WTC11 (cell line): ENCODE results near the gene SLC25A44. TPM values are rescaled to one million over a fixed set of nuclear protein-coding genes. Genes with fewer than 3 reads are reported as not detected.

ENCODE experiments used
- ATAC-seq: fragments of 200-7000 bp; cut with Tn5 transposase; 2 replicates; pipeline ENCODE4 v1.10.0; 2021; ENCODE audit warnings: mild to moderate bottlenecking, moderate library complexity
- CTCF ChIA-PET: fragments of 300-600 bp; sonication (Branson Sonifier 250); formaldehyde crosslinking; loops from one replicate; lab custom pipeline; 2021; ENCODE audit warnings: antibody characterized with exemption; lab: Charles Lee
- POLR2A ChIA-PET: fragments of 350-600 bp; sonication (Branson Sonifier 250); formaldehyde crosslinking; loops from one replicate; lab custom pipeline; 2021; ENCODE audit warnings: antibody characterized with exemption; lab: Charles Lee
- DNase-seq: peaks from one replicate; pipeline ENCODE4 v3.0.0; 2021; ENCODE audit warnings: low spot score
- H3K27ac Mint-ChIP-seq: 2 replicates; pipeline ENCODE4 v1.8.0; 2021; ENCODE audit warnings: mixed read lengths
- H3K27me3 Mint-ChIP-seq: 2 replicates; pipeline ENCODE4 v1.8.0; 2021; ENCODE audit warnings: low read depth, mild to moderate bottlenecking, moderate library complexity, mixed read lengths
- H3K36me3 Mint-ChIP-seq: 2 replicates; pipeline ENCODE4 v1.8.0; 2021; ENCODE audit warnings: mixed read lengths
- H3K4me1 Mint-ChIP-seq: 2 replicates; pipeline ENCODE4 v1.8.0; 2022; ENCODE audit warnings: mixed read lengths
- H3K4me3 Mint-ChIP-seq: 2 replicates; pipeline ENCODE4 v1.8.0; 2021; ENCODE audit warnings: mild to moderate bottlenecking, moderate library complexity, mixed read lengths
- H3K9me3 Mint-ChIP-seq: 2 replicates; pipeline ENCODE4 v1.8.0; 2021; ENCODE audit warnings: mixed read lengths
- CREM ChIP-seq: sonication (generic); formaldehyde crosslinking; IDR thresholded peaks from 2 replicates; pipeline ENCODE4 v1.8.1; 2022; ENCODE audit warnings: mild to moderate bottlenecking, missing genetic modification reagents, moderate library complexity
- ELF4 ChIP-seq: sonication (generic); formaldehyde crosslinking; IDR thresholded peaks from 2 replicates; pipeline ENCODE4 v1.8.1; 2022; ENCODE audit warnings: low read depth, mild to moderate bottlenecking, moderate library complexity, missing genetic modification reagents
- EMX1 ChIP-seq: fragments of 250-450 bp; sonication (Bioruptor Pico); IDR thresholded peaks from 2 replicates; pipeline ENCODE4 v1.8.0; 2021; ENCODE audit warnings: mild to moderate bottlenecking
- ETV6 ChIP-seq: sonication (generic); formaldehyde crosslinking; IDR thresholded peaks from 2 replicates; pipeline ENCODE4 v1.8.1; 2022; ENCODE audit warnings: mild to moderate bottlenecking, missing genetic modification reagents
- FOXP1 ChIP-seq: sonication (generic); formaldehyde crosslinking; IDR thresholded peaks from 2 replicates; pipeline ENCODE4 v1.8.0; 2022; ENCODE audit warnings: missing genetic modification reagents, mild to moderate bottlenecking, moderate library complexity, borderline replicate concordance
- GRHL2 ChIP-seq: fragments of 250-450 bp; sonication (Bioruptor Pico); IDR thresholded peaks from 2 replicates; pipeline ENCODE4 v1.8.0; 2022; ENCODE audit warnings: mild to moderate bottlenecking, moderate library complexity; ENCODE audit not compliant: insufficient replicate concordance, severe bottlenecking
- GTF2I ChIP-seq: fragments of 250-450 bp; sonication (Bioruptor Pico); conservative IDR thresholded peaks from 2 replicates; pipeline ENCODE4 v1.4.0; 2021; ENCODE audit warnings: mild to moderate bottlenecking
- JAZF1 ChIP-seq: fragments of 250-450 bp; sonication (Bioruptor Pico); IDR thresholded peaks from 2 replicates; pipeline ENCODE4 v1.9.0; 2021; ENCODE audit warnings: moderate library complexity, mild to moderate bottlenecking, inconsistent platforms
- MXD4 ChIP-seq: fragments of 250-450 bp; sonication (Bioruptor Pico); IDR thresholded peaks from 2 replicates; pipeline ENCODE4 v1.8.0; 2021; ENCODE audit warnings: mild to moderate bottlenecking, moderate library complexity, borderline replicate concordance
- PRRX2 ChIP-seq: fragments of 250-450 bp; sonication (Bioruptor Pico); IDR thresholded peaks from 2 replicates; pipeline ENCODE4 v1.8.0; 2021; ENCODE audit warnings: mild to moderate bottlenecking
- RORB ChIP-seq: fragments of 250-450 bp; sonication (Bioruptor Pico); IDR thresholded peaks from 2 replicates; pipeline ENCODE4 v1.9.0; 2021; ENCODE audit warnings: mild to moderate bottlenecking
- TCF7 ChIP-seq: sonication (generic); formaldehyde crosslinking; IDR thresholded peaks from 2 replicates; pipeline ENCODE4 v1.8.0; 2022; ENCODE audit warnings: mild to moderate bottlenecking, low read depth, missing genetic modification reagents, moderate library complexity
- TEAD1 ChIP-seq: sonication (generic); formaldehyde crosslinking; IDR thresholded peaks from 2 replicates; pipeline ENCODE4 v1.8.0; 2022; ENCODE audit warnings: mild to moderate bottlenecking, missing genetic modification reagents
- TP53 ChIP-seq: sonication (generic); formaldehyde crosslinking; IDR thresholded peaks from 2 replicates; pipeline ENCODE4 v1.8.1; 2023; ENCODE audit warnings: mild to moderate bottlenecking, missing genetic modification reagents
- ZNF121 ChIP-seq: sonication (generic); formaldehyde crosslinking; IDR thresholded peaks from 2 replicates; pipeline ENCODE4 v1.8.0; 2023; ENCODE audit warnings: missing genetic modification reagents
- ZNF138 ChIP-seq: sonication (generic); formaldehyde crosslinking; conservative IDR thresholded peaks from 2 replicates; pipeline ENCODE4 v1.8.1; 2022; ENCODE audit warnings: mild to moderate bottlenecking, moderate library complexity, missing genetic modification reagents
- ZNF232 ChIP-seq: sonication (generic); formaldehyde crosslinking; IDR thresholded peaks from 2 replicates; pipeline ENCODE4 v1.8.0; 2022; ENCODE audit warnings: mild to moderate bottlenecking, missing genetic modification reagents
- ZNF317 ChIP-seq: sonication (generic); formaldehyde crosslinking; IDR thresholded peaks from 2 replicates; pipeline ENCODE4 v1.8.1; 2023; ENCODE audit warnings: low read depth, mild to moderate bottlenecking, moderate library complexity, missing genetic modification reagents, borderline replicate concordance
- total RNA-seq: library from RNA; stranded (reverse); gene quantifications from 3 replicates; pipeline ENCODE4 v1.2.3, GENCODE V29; 2021
- TF ChIP-seq, protein P1 (sequence below): sonication (generic); formaldehyde crosslinking; IDR thresholded peaks from 2 replicates; pipeline ENCODE4 v1.8.0; 2023; ENCODE audit warnings: mild to moderate bottlenecking, missing genetic modification reagents
- TF ChIP-seq, protein P2 (sequence below): sonication (generic); formaldehyde crosslinking; IDR thresholded peaks from 2 replicates; pipeline ENCODE4 v1.8.1; 2023; ENCODE audit warnings: mild to moderate bottlenecking, missing genetic modification reagents
- TF ChIP-seq, protein P3 (sequence below): fragments of 250-450 bp; sonication (Bioruptor Pico); IDR thresholded peaks from 2 replicates; pipeline ENCODE4 v1.9.0; 2021; ENCODE audit warnings: mild to moderate bottlenecking

Gene SLC25A44
- total RNA-seq, 1 experiment from 2014 or later: 29.1 TPM

DNA sequence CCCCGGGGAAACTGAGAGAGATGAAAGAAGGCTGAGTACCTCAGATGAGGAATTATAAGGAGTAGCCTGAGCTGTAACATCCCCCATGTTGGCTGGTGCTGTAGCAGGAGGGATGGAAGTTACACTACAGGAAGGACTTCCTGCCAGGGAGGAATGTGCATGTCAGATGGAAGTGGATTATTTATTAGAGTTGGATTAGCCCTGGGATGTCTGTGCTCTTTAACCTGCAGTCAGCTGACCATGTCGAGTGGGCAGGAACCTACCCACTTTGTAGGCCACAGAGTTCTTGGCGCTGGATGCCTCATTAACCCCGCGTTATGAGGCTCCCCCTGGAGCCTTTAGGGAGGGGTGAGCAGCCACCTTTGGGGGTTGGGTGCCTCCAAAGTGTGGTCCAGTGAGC, 41.3 kb upstream of the SLC25A44 start:
- no peaks in the 10 kb centered on the region for H3K36me3 Mint-ChIP-seq
- no peaks in the 10 kb centered on the region for H3K27me3 Mint-ChIP-seq
- H3K9me3 Mint-ChIP-seq: no peaks in the 10 kb centered on the region
- POLR2A ChIA-PET: no interaction called here
- CTCF ChIA-PET: interaction anchor here (2.4 to 4.9 kb wide), 2 partner anchors 12 to 72 kb away, joined by 22 to 41 read pairs; no protein-coding TSS in a partner anchor
- no peak for ATAC-seq
- H3K27ac Mint-ChIP-seq: no peak overlapping the region
- DNase-seq: no peak
- peaks cover 73% of the 10 kb centered on the region for H3K4me1 Mint-ChIP-seq
- no peak overlapping the region for H3K4me3 Mint-ChIP-seq
- TF ChIP-seq TP53 (CRISPR knock-in tag): no peak
- TF ChIP-seq, protein P1, sequence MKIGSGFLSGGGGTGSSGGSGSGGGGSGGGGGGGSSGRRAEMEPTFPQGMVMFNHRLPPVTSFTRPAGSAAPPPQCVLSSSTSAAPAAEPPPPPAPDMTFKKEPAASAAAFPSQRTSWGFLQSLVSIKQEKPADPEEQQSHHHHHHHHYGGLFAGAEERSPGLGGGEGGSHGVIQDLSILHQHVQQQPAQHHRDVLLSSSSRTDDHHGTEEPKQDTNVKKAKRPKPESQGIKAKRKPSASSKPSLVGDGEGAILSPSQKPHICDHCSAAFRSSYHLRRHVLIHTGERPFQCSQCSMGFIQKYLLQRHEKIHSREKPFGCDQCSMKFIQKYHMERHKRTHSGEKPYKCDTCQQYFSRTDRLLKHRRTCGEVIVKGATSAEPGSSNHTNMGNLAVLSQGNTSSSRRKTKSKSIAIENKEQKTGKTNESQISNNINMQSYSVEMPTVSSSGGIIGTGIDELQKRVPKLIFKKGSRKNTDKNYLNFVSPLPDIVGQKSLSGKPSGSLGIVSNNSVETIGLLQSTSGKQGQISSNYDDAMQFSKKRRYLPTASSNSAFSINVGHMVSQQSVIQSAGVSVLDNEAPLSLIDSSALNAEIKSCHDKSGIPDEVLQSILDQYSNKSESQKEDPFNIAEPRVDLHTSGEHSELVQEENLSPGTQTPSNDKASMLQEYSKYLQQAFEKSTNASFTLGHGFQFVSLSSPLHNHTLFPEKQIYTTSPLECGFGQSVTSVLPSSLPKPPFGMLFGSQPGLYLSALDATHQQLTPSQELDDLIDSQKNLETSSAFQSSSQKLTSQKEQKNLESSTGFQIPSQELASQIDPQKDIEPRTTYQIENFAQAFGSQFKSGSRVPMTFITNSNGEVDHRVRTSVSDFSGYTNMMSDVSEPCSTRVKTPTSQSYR (CRISPR knock-in tag): no peak
- TF ChIP-seq, protein P2, sequence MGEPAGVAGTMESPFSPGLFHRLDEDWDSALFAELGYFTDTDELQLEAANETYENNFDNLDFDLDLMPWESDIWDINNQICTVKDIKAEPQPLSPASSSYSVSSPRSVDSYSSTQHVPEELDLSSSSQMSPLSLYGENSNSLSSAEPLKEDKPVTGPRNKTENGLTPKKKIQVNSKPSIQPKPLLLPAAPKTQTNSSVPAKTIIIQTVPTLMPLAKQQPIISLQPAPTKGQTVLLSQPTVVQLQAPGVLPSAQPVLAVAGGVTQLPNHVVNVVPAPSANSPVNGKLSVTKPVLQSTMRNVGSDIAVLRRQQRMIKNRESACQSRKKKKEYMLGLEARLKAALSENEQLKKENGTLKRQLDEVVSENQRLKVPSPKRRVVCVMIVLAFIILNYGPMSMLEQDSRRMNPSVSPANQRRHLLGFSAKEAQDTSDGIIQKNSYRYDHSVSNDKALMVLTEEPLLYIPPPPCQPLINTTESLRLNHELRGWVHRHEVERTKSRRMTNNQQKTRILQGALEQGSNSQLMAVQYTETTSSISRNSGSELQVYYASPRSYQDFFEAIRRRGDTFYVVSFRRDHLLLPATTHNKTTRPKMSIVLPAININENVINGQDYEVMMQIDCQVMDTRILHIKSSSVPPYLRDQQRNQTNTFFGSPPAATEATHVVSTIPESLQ: no peak
- TF ChIP-seq TEAD1 (CRISPR knock-in tag): no peak
- no peak for TF ChIP-seq FOXP1 (CRISPR knock-in tag)
- TF ChIP-seq, protein P3, sequence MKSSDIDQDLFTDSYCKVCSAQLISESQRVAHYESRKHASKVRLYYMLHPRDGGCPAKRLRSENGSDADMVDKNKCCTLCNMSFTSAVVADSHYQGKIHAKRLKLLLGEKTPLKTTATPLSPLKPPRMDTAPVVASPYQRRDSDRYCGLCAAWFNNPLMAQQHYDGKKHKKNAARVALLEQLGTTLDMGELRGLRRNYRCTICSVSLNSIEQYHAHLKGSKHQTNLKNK (CRISPR knock-in tag): no peak
- TF ChIP-seq EMX1 (CRISPR knock-in tag): no peak
- TF ChIP-seq ETV6 (CRISPR knock-in tag): no peak
- TF ChIP-seq GRHL2 (CRISPR knock-in tag): no peak
- TF ChIP-seq ZNF121 (CRISPR knock-in tag): no peak
- TF ChIP-seq, all 79 proteins: peak for 0

- Mint-ChIP-seq H3K9me3 (no peaks in the 10 kb centered on the region), H3K36me3 (no peaks in the 10 kb centered on the region), H3K27ac (peak within 1 kb of the TSS; percentile 65; the same call in 1 of the 2 replicates), H3K4me1 (peaks cover 66% of the 10 kb centered on the region), H3K4me3 (no peak within 1 kb of the TSS), H3K27me3 (no peaks in the 10 kb centered on the region)
- ChIA-PET POLR2A (no interaction called here), CTCF (interaction anchor here (1.0 to 4.9 kb wide), 5 partner anchors 13 to 72 kb away, joined by 3 to 41 read pairs (median 5); partner anchors contain the start of gene SLC25A44)
- TF ChIP-seq ELF4 (CRISPR knock-in tag): no peak
- no peak for TF ChIP-seq RORB (CRISPR knock-in tag)
- no peak for TF ChIP-seq PRRX2 (CRISPR knock-in tag)
- TF ChIP-seq JAZF1 (CRISPR knock-in tag): no peak
- TF ChIP-seq GTF2I: no peak
- TF ChIP-seq CREM (CRISPR knock-in tag): no peak
- TF ChIP-seq ZNF317 (CRISPR knock-in tag): no peak
- no peak for TF ChIP-seq ZNF138 (CRISPR knock-in tag)
- no peak for TF ChIP-seq MXD4
- no peak for TF ChIP-seq TP53 (CRISPR knock-in tag)
- no peak for TF ChIP-seq ZNF232 (CRISPR knock-in tag)
- no peak for TF ChIP-seq TCF7 (CRISPR knock-in tag)
- TF ChIP-seq, protein P1 (CRISPR knock-in tag): no peak
- TF ChIP-seq TEAD1 (CRISPR knock-in tag): no peak
- ATAC-seq (no peak), DNase-seq (no peak)
These were observed 40.5 kb upstream of the SLC25A44 start, which contains the start of gene SEMA4A for GRCh38 chr1:156153362-156153761. Gene SEMA4A (plus strand): TSS chr1:156153585. CDS start chr1:156154579, 994 bp downstream.
